ENCODE results near the gene NCBP3.

DNA sequence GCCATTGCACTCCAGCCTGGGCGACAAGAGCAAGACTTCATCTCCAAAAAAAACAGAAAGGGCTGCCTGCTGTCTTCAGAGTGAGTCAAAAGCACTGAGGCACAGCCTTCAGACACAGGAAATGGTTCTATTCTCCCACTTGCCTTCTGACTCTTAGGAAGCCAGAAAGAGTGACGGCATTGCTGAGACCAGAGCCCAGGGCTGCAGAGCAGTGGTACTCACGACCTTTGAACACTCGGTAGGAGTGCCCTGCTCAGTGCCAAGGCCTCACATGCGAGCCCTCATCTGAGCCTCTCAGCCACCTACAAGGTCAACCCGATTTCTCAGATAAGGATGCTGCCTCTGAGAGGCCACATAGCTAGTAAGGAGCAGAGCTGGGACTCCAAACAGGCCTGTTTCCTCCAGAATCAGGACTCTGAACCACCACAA, 41.5 kb downstream of the NCBP3 start:
- TF ChIP-seq EP300 (IDR thresholded peaks at IDR 0.05) (no peak), POLR2A (IDR thresholded peaks at IDR 0.05) (no peak)
- TF ChIP-seq, protein P1, sequence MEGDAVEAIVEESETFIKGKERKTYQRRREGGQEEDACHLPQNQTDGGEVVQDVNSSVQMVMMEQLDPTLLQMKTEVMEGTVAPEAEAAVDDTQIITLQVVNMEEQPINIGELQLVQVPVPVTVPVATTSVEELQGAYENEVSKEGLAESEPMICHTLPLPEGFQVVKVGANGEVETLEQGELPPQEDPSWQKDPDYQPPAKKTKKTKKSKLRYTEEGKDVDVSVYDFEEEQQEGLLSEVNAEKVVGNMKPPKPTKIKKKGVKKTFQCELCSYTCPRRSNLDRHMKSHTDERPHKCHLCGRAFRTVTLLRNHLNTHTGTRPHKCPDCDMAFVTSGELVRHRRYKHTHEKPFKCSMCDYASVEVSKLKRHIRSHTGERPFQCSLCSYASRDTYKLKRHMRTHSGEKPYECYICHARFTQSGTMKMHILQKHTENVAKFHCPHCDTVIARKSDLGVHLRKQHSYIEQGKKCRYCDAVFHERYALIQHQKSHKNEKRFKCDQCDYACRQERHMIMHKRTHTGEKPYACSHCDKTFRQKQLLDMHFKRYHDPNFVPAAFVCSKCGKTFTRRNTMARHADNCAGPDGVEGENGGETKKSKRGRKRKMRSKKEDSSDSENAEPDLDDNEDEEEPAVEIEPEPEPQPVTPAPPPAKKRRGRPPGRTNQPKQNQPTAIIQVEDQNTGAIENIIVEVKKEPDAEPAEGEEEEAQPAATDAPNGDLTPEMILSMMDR (IDR thresholded peaks at IDR 0.05) = no peak

Data from ovary (tissue), 3 donors.